GM21526 (cell line): ENCODE results near the gene NBEA.
A peak's percentile ranks its signal among the peaks of the same experiment; 100 is the strongest.

ENCODE experiments used
- ATAC-seq: cut with Tn5 transposase; IDR thresholded peaks from one replicate; pipeline ENCODE4 v1.9.1; 2021; ENCODE audit warnings: moderate library complexity; ENCODE audit not compliant: unreplicated experiment, low FRiP score

NBEA gene

GRCh38 chr13:35231426-35231825 lies 289.4 kb downstream of the NBEA start:
- no peak for ATAC-seq

- ATAC-seq, result no peak
Measured at GRCh38 chr13:35238274-35238673, 296.2 kb downstream of the NBEA start.

GRCh38 chr13:35252536-35253205 lies 310.6 kb downstream of the NBEA start:
- ATAC-seq, result peak; percentile 85

GRCh38 chr13:35255241-35255640 lies 313.2 kb downstream of the NBEA start:
- ATAC-seq, result no peak

- ATAC-seq, result no peak
Measured at GRCh38 chr13:35256459-35257148, 314.5 kb downstream of the NBEA start.

GRCh38 chr13:35260316-35260715 lies 318.2 kb downstream of the NBEA start:
- ATAC-seq, result no peak

GRCh38 chr13:35266412-35266811 lies 324.3 kb downstream of the NBEA start:
- ATAC-seq, result no peak

GRCh38 chr13:35278917-35279316 lies 336.8 kb downstream of the NBEA start:
- ATAC-seq, result no peak

- ATAC-seq, result no peak
Measured at GRCh38 chr13:35279500-35279899, 337.4 kb downstream of the NBEA start.

- no peak for ATAC-seq
Measured at GRCh38 chr13:35283856-35284255, 341.8 kb downstream of the NBEA start.

- ATAC-seq, result no peak
Measured at GRCh38 chr13:35285677-35286076, 343.6 kb downstream of the NBEA start.

- ATAC-seq, result no peak
Measured at GRCh38 chr13:35292329-35292728, 350.3 kb downstream of the NBEA start.

- ATAC-seq, result no peak
Measured at GRCh38 chr13:35293579-35294226, 351.6 kb downstream of the NBEA start.

- no peak for ATAC-seq
Measured at GRCh38 chr13:35309706-35310105, 367.6 kb downstream of the NBEA start.

- no peak for ATAC-seq
Measured at GRCh38 chr13:35332134-35332533, 390.1 kb downstream of the NBEA start.

GRCh38 chr13:35333157-35333556 lies 391.1 kb downstream of the NBEA start:
- ATAC-seq, result no peak

GRCh38 chr13:35342440-35342839 lies 400.4 kb downstream of the NBEA start:
- no peak for ATAC-seq

GRCh38 chr13:35343417-35343816 lies 401.3 kb downstream of the NBEA start:
- no peak for ATAC-seq

- ATAC-seq, result no peak
Measured at GRCh38 chr13:35345992-35346391, 403.9 kb downstream of the NBEA start.

- ATAC-seq, result no peak
Measured at GRCh38 chr13:35346494-35346893, 404.4 kb downstream of the NBEA start.

GRCh38 chr13:35347679-35348205 lies 405.7 kb downstream of the NBEA start:
- ATAC-seq, result no peak

- ATAC-seq, result no peak
Measured at GRCh38 chr13:35349052-35349451, 407.0 kb downstream of the NBEA start.
